ELF-1 (cell line): ENCODE measurements around the gene ADAP1.

Experiments
- DNase-seq: peaks from one replicate; pipeline ENCODE4 v3.0.0-alpha.2; 2016; ENCODE audit warnings: low read depth, low spot score

ADAP1 gene

DNA sequence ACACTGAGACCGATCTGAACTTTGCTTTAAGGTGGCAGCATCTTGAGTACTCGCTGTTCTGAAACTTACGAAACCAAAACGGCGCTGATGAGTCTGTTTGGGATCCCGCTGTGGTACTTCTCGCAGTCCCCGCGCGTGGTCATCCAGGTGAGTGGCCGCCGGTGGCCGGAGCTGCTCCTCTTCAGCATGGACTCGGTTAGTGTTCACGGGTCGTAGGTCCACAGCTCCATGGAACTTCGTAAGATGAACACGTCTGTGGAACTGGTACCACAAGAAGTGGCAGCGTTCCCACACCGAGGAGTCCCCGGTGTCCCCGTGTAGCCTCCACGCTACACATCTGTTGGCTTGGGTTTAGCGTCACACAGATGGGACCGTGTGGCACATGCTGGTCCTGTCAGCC is 88.6 kb downstream of the ADAP1 start:
- no peak for DNase-seq

DNA sequence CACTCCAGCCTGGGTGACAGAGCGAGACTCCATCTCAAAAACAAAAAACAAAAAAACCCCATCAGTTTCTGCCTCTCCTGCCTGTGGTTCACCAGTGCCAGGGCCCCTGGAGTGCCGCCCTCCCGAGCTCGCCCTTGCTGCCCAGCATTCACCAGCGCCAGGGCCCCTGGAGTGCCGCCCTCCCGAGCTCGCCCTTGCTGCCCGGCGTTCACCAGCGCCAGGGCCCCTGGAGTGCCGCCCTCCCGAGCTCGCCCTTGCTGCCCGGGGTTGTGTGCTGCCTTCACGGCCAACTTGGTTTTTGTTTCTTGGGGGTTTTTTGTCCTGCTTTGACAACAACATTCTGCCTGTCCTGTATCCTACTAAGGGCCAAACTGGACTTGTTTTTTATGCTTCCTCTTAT is 91.4 kb downstream of the ADAP1 start:
- DNase-seq: no peak

DNA sequence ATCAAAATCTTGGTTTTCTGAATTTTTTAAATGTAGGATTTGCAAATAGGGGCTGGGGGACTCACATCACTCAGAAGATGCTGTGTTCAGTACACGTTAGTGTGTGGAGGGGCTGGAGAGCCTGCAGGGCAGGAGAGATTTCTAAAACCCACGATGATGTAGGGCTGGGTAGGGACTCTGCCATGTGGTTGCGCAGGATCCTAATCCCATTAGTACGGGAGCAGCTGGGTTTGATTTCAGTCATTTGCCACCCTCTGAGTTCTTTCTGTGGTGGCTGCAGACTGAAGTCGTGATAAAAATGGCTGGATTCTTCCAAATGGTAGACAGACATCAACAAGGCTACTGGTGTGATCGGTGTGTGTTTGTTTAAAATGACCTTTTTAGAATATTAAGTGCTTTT is 92.3 kb downstream of the ADAP1 start:
- no peak for DNase-seq

DNA sequence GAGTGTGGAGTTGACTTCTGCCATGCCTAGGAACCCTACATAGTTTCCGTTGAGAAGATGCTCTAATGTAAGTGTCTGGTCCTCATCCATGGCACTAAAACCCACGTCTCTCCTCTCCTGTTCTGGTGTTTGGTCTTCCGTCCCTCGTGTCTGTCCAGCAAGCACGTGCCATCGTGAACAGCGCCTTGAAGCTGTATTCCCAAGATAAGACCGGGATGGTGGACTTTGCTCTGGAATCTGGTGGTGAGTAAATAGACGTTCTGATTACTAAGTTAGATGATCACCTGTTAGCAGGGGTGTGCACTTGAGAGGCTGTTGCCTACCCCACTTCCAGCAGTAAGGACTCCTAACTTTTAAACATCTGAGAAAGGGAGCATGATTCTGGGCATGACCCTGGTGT is 93.3 kb downstream of the ADAP1 start:
- no peak for DNase-seq

DNA sequence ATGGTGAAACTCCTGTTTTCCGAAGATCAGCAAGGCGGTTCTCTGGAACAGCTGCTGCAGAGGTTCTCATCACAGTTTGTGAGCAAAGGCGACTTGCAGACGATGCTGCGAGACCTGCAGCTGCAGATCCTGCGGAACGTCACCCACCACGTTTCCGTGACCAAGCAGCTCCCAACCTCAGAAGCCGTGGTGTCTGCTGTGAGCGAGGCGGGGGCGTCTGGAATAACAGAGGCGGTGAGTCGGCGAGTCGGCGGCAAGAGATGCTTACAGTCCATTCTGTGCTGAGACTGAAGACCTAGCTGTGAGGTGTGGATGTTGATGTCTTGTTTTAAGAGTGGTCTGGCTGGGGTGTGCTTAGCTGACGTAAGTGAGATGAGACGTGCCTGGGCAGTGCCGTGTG is 94.3 kb downstream of the ADAP1 start:
- DNase-seq: no peak

DNA sequence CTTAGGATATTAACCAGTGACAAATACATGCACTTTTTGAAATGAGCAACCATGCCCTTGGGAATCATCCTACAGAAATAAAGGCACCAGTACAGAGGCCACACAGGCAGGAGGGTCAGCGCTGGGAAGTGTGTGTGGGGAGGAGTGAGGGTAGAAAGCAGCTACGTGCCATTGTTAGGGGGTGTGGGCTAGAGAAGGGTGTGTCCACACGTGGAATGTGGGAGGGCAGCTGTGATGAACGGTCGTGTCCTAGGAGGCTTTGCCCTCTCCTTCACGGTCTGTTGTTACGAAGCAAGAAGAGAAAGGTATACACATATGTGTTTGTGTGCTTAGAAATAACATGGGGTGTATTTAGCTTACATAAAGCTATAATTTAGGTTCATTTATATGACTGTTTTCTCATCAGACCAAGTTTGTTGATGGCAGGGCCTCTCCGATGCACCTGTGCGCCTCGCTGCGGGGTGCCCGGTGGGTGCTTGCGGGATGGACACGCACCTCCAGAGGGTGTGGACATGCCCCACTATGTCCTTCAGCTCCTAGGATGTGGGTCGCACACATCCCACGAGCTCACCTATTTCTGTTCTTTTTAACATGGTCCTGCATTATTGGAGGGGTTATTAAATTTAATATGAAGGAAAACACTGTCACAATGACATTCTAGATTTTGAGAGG is 95.0 kb downstream of the ADAP1 start:
- no peak for DNase-seq

DNA sequence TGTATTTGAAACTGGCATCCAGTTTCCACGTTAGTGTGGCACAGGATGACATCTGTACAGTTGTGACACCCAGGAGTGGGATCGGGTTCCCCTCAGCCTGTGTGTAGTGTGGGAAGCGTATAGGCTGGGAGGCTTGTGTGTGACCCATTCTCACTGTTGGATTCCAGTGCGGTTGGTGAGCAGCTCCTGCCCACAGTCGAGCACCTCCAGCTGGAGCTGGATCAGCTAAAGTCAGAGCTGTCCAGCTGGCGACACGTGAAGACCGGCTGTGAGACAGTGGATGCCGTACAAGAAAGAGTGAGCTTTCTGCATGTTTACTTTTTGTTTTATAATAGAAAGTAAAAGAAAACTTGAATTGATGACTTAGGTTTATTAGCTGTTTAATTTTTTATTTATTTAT is 96.8 kb downstream of the ADAP1 start:
- DNase-seq: no peak

DNA sequence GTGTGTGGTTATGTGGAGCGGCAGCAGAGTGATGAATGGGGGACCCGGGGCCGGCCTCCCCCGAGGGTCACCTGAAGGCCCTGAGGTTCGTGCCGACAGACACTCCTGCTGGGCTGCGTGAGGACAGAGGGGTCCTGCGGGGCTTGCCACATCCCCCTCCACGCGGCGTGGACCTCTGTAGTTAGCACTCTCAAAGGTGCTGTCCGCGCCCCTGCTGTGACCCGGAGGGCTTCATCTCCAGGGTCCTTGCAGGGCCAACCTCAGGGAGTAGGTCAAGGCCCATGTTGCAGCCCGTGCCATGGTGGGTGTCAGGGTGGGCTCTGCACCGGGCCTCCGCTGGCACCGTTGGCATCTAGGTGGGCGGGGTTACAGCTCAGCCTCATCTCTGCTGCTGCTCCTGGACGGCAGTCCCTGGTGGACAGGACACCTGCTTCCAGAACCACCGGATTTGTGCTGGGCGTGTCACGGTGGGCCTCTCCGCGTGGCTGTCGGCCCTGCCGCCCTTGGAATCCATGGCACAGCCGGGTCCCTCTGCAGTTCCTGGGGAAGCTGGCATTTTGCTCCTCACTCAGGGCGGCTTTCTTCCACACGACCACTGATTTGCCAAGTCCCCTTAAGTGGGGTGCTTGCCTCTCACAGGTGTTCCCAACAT is 97.9 kb downstream of the ADAP1 start:
- no peak for DNase-seq

DNA sequence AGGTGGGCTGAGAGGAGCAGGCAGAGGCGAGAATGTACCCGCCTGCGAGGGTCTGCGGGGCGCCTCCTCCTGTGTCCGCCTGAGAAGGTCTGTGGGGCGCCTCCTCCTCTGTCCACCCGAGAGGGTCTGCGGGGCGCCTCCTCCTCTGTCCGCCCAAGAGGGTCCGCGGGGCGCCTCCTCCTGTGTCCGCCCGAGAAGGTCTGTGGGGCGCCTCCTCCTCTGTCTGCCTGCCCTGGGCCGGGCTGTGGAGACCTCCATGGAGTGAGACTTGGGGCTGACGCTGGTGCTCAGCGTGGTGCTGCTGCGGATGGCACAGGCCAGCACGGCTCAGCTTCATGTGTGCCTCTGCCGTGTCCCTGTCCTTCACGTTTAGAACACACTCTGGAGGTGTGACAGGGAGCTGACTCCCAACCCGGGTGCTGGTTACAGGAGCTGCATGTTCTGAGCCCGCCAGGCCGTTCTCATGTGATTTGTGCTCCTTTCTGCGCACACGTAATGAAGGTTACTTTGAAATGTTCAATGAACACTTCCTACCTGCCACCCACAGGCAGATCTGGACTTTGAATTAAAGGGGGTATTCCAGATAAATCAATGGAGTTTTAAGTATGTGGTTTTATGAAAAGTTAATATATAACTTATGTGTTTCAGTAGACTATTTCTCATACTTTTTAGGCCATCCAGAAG is 98.7 kb downstream of the ADAP1 start:
- DNase-seq: no peak

DNA sequence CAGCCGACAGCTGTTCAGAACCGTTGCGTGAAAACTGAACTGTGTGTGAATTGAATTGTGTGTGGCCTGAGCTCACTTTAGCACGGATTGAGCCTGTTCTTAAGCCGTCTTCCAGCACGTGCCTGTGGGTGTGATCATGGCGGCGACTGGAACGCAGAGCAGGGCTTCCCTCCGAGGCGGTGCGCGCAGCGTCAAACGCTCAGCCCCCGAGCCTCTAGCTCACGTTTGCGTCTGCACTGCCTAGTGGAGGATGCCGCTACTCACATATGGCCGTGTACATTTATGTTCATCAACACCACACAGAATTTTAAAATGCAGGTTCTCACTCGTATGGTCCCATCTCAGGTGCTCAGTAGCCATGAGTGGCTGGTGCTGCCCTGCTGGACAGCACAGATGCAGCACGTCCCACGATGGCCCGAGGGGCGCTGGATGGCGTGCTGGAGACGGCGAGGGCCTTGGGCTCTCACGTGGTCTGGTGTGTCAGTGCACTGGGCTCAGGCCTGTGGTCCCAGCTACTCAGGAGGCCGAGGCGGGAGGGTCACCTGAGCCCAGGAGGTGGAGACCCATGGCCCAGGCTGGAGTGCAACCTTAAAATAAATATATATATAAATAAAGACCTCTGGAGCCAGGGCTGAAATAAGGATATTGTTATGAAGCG is 100.2 kb downstream of the ADAP1 start:
- no peak for DNase-seq

DNA sequence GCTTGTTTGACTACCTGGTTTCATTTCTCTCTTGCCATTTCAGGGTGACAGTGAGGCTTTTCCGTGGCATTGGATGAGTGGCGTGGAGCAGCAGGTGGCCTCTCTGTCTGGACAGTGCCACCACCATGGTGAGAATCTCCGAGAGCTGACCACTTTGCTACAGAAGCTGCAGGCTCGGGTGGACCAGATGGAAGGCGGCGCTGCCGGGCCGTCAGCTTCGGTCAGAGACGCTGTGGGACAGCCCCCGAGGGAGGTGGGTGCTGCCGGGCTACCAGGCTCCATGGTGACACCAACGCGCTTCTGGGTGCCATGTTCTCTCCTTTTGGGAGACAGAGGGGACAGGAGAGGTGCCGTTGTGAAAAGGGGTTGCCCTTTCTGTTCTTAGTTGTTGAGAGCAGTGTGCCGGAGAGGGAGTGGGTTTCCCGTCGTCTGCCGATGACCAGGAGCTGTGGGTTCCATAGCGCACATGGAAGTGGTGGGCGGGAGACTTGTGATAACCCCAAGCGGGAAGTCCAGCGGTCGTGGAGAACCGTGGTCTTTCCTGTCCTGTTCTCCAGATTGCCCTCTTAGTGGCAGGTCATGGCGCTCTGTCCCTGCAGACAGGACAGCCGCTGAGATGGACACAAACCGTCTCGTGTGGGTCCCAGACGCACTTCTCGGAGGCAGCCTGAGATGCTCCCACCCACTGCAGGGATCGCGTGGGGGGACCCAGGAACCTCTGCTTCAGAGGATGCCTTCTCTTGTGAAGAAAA is 100.9 kb downstream of the ADAP1 start:
- DNase-seq: no peak

DNA sequence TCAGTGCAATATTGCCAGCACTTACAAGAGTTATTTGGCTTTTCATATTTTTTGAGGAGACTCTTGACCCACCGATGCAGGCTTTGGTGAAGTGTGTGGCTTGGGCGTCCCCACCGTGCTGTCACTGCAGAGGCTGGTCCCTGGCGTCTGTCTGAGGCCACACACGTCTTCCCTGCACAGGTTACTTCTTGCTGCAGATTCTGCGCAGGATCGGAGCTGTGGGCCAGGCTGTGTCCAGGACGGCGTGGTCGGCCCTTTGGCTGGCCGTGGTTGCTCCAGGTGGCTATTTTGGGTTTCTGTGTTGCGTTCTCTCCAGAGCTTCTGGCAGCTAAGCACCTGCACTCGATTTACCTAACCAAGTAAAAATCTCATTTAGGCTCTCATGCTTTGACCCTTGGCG is 103.3 kb downstream of the ADAP1 start:
- no peak for DNase-seq

DNA sequence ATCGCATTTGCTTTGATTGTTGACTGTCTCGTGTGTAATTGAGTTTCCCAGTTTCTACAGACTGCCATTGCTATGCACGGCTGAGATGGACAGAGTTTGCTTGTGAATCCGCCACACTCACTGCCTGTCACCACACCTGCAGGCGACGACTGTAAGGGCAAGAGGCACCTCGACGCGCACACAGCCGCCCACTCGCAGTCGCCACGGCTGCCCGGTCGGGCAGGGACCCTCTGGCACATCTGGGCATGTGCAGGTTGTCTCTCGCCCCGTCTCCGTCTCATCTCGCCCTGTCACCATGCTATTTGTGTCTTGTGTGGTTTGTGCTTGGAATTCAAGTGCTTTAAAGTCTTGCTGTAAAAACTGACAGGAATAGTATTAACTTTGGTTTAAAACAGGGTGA is 104.7 kb downstream of the ADAP1 start:
- no peak for DNase-seq

DNA sequence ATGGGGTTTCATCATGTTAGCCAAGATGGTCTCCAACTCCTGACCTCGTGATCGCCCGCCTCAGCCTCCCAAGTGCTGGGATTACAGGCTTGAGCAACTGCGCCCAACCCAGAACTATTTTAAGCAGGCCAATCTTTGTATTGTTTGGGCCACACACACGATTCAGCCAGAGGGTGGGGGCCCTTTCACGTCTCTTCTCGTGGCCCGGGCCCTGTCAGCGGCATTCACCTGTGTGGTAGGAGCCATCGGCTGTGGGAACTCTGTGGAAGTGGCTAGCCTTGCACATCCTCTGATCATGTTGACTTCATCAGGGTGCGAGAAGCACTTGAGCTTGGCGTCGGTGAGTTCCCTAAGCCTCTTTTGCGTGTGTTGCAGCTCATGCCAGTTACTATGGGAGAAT is 105.3 kb downstream of the ADAP1 start:
- no peak for DNase-seq
